Measurements from ENCODE around the gene BBS1. TPM values are rescaled to one million over a fixed set of nuclear protein-coding genes. Genes with fewer than 3 reads are reported as not detected.

The BBS1 gene
- total RNA-seq, 2 donors from 2014 or later: 52.4 to 67.3 TPM

GRCh38 chr11:66561975-66562248, 51.5 kb downstream of the BBS1 start:
- H3K27ac Mint-ChIP-seq: no peak overlapping the region
- WGBS, 2 experiments (ENCODE audit: insufficient coverage in 1 of 2, insufficient read length in 1 of 2): 90 to 98% methylated on average over 7 to 9 of the region's 9 CpGs

GRCh38 chr11:66562275-66562674, 51.8 kb downstream of the BBS1 start:
- H3K9me3 Mint-ChIP-seq: no peaks in the 10 kb centered on the region
- H3K27me3 Mint-ChIP-seq (ENCODE audit: insufficient read depth): peaks cover 15% of the 10 kb centered on the region
- no peak overlapping the region for H3K27ac ChIP-seq (ENCODE audit: low read depth, low read length)
- no peak overlapping the region for H3K9ac ChIP-seq (ENCODE audit: extremely low read depth, low read length, poor library complexity, severe bottlenecking)
- no peak overlapping the region for H3K4me3 ChIP-seq (ENCODE audit: low read length)
- H3K4me1 ChIP-seq (ENCODE audit: control insufficient read depth, insufficient read depth, low read length): no peaks in the 10 kb centered on the region
- no peaks in the 10 kb centered on the region for H3K4me1 Mint-ChIP-seq
- WGBS, 2 experiments (ENCODE audit: insufficient coverage in 1 of 2, insufficient read length in 1 of 2): 93% methylated on average over 2 of the region's 2 CpGs; no CpG with 5 or more reads in 1 of the 2 experiments
- H3K27me3 ChIP-seq (ENCODE audit: control insufficient read depth, insufficient read depth, low read length, poor library complexity, severe bottlenecking): no peaks in the 10 kb centered on the region
- H3K4me3 Mint-ChIP-seq: no peak overlapping the region
- H3K36me3 ChIP-seq (ENCODE audit: control insufficient read depth, insufficient read depth, low read length): no peaks in the 10 kb centered on the region
- H3K9me3 ChIP-seq (ENCODE audit: control insufficient read depth, low read length): no peaks in the 10 kb centered on the region
- no peak for TF ChIP-seq CTCF (conservative IDR thresholded peaks at IDR 0.05)
- H3K36me3 Mint-ChIP-seq (ENCODE audit: low read depth): no peaks in the 10 kb centered on the region
- H3K27ac Mint-ChIP-seq: no peak overlapping the region
- DNase-seq: no peak

More at GRCh38 chr11:66561975-66562248, 51.5 kb downstream of the BBS1 start:
- Mint-ChIP-seq H3K27me3 (ENCODE audit: insufficient read depth) (peaks cover 13% of the 10 kb centered on the region), H3K4me1 (no peaks in the 10 kb centered on the region), H3K4me3 (no peak overlapping the region), H3K9me3 (no peaks in the 10 kb centered on the region), H3K36me3 (ENCODE audit: low read depth) (no peaks in the 10 kb centered on the region)
- DNase-seq: no peak
- TF ChIP-seq CTCF (conservative IDR thresholded peaks at IDR 0.05): no peak
- Histone ChIP-seq H3K27me3 (ENCODE audit: control insufficient read depth, insufficient read depth, low read length, poor library complexity, severe bottlenecking) (no peaks in the 10 kb centered on the region), H3K4me1 (ENCODE audit: control insufficient read depth, insufficient read depth, low read length) (no peaks in the 10 kb centered on the region), H3K9ac (ENCODE audit: extremely low read depth, low read length, poor library complexity, severe bottlenecking) (no peak overlapping the region), H3K4me3 (ENCODE audit: low read length) (no peak overlapping the region), H3K27ac (ENCODE audit: low read depth, low read length) (no peak overlapping the region), H3K36me3 (ENCODE audit: control insufficient read depth, insufficient read depth, low read length) (no peaks in the 10 kb centered on the region), H3K9me3 (ENCODE audit: control insufficient read depth, low read length) (no peaks in the 10 kb centered on the region)

- no peak overlapping the region for H3K4me3 Mint-ChIP-seq
- no peak overlapping the region for H3K9ac ChIP-seq (ENCODE audit: extremely low read depth, low read length, poor library complexity, severe bottlenecking)
- H3K36me3 ChIP-seq (ENCODE audit: control insufficient read depth, insufficient read depth, low read length): no peaks in the 10 kb centered on the region
- no peak overlapping the region for H3K27ac Mint-ChIP-seq
- no peaks in the 10 kb centered on the region for H3K4me1 Mint-ChIP-seq
- no peaks in the 10 kb centered on the region for H3K4me1 ChIP-seq (ENCODE audit: control insufficient read depth, insufficient read depth, low read length)
- H3K9me3 ChIP-seq (ENCODE audit: control insufficient read depth, low read length): no peaks in the 10 kb centered on the region
- 91 to 97% methylated on average over 13 to 20 of the region's 20 CpGs for WGBS, 2 experiments (ENCODE audit: insufficient coverage in 1 of 2, insufficient read length in 1 of 2)
- H3K27me3 ChIP-seq (ENCODE audit: control insufficient read depth, insufficient read depth, low read length, poor library complexity, severe bottlenecking): no peaks in the 10 kb centered on the region
- H3K9me3 Mint-ChIP-seq: no peaks in the 10 kb centered on the region
- no peak overlapping the region for H3K27ac ChIP-seq (ENCODE audit: low read depth, low read length)
- no peaks in the 10 kb centered on the region for H3K36me3 Mint-ChIP-seq (ENCODE audit: low read depth)
- H3K27me3 Mint-ChIP-seq (ENCODE audit: insufficient read depth): peaks cover 14% of the 10 kb centered on the region
- no peak for DNase-seq
- no peak for TF ChIP-seq CTCF (conservative IDR thresholded peaks at IDR 0.05)
- no peak overlapping the region for H3K4me3 ChIP-seq (ENCODE audit: low read length)
Measured at GRCh38 chr11:66562907-66563583, 52.6 kb downstream of the BBS1 start.
